HG03442 (cell line): ENCODE results near the gene CDH23.

Source experiments
- ATAC-seq: cut with Tn5 transposase; IDR thresholded peaks from one replicate; pipeline ENCODE4 v1.9.1; 2021; ENCODE audit warnings: mild to moderate bottlenecking, moderate library complexity; ENCODE audit not compliant: unreplicated experiment

Gene CDH23

GRCh38 chr10:71512312-71512711, 115.6 kb downstream of the CDH23 start:
- ATAC-seq: no peak

- ATAC-seq: no peak
Observed at GRCh38 chr10:71512761-71513539, 116.2 kb downstream of the CDH23 start.

DNA sequence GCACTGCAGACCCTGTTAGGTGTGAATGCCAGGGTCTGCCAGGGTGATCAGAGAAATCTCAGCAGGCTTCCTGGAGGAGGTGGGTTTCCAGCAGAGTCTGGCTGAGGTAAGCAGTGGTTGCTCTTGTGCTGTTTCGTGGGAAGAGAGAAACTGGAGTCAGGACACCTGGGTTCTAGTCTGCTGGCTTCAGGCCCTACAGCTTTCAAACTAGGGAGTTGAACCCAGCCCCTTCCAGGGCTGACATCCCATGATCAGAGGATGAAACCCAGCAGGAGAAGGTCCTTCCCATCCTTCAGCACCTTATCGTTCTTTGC, 116.8 kb downstream of the CDH23 start:
- no peak for ATAC-seq

DNA sequence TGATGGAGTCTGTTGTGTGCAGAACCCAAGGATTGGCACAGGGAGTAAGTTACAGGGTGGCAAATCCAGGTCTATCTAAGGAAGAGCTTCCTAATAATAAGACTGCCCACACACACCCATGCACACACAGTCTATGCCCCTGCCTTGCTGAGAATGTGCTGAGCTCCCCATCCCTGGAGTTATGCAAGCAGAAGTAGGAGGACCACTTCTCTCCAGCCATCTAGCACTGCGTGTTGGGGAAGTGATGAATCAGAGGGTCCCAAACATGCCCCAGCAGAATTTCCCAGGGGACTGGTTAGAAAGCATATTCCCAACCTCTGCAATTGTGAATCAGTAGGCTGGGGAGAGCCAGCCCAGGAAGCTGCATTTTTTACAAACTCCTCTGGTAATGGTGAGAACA, 117.2 kb downstream of the CDH23 start:
- ATAC-seq: no peak

GRCh38 chr10:71515531-71516172, 118.9 kb downstream of the CDH23 start:
- no peak for ATAC-seq

DNA sequence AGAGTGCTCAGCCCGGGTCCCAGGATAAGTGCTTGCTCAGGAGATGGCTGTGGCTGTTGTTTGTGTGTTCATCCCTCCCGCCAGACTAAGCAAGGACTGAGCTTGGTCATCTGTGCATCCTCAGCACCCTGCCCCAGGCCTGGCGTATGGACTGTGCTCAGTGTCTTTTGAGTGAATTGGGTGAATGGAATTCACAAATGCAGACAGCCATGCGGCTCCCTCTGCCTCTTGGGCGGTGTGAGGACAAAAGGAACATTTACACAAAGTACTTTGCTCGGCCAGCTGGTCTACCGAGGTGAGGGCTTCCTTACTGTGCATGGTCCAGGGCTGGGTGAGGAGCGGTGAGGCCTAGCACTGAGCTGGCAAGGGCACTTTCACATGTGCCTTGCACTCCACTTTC, 120.2 kb downstream of the CDH23 start:
- ATAC-seq: no peak

GRCh38 chr10:71517298-71518169, 120.8 kb downstream of the CDH23 start:
- no peak for ATAC-seq

- ATAC-seq: no peak
Observed at GRCh38 chr10:71520042-71520441, 123.3 kb downstream of the CDH23 start.

GRCh38 chr10:71521504-71522441, 125.1 kb downstream of the CDH23 start:
- ATAC-seq: no peak

DNA sequence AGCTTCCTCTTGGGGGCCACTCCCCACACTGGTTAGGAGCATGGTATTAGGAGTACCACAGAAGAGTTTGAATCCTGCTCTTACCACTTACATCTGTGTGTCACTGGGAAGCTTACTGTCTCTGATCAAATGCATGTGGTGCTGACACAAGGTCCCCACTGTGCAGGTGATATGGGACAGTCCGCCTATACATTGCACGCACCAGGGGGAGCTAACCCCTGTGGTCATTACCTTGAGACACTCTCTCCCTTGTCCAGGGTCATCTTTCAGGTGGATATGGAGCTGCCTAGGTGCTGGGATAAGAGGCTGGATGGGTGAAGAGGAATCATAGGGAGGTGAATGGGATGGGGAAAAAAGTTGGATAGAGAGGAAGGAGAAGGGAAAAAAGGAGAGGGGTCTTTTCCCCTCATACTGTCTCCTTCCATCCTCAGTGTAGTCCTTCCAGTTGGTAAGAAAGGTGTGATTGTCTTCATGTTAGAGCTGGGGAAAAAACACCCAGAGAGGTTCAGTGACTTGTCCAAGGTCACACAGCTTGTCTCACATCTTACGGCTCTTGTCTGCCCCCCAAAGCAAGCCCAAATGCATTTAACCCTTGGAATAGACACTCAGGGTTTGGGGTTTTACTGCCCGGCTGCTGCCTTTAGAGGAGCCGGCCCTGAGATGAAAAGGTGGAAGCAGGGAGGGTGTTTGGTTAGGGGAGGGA, 125.9 kb downstream of the CDH23 start:
- no peak for ATAC-seq

GRCh38 chr10:71523756-71524155, 127.0 kb downstream of the CDH23 start:
- no peak for ATAC-seq

DNA sequence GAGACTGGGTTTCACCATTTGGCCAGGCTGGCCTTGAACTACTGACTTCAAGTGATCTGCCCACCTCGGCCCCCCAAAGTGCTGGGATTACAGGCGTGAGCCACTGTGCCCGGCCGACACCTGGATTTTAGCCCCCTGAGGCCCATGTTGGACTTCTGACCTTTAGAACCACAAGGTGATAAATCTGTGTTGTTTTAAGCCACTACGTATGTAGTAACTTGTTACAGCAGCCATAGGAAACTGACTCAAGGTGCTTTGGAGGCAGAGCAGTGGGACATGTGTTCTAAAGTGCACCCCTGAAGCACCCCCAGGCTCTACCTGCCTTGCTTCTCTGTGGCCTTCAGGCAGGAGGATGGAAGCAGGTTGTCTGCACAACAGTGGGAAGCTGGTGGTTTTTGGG, 128.4 kb downstream of the CDH23 start:
- ATAC-seq: no peak

DNA sequence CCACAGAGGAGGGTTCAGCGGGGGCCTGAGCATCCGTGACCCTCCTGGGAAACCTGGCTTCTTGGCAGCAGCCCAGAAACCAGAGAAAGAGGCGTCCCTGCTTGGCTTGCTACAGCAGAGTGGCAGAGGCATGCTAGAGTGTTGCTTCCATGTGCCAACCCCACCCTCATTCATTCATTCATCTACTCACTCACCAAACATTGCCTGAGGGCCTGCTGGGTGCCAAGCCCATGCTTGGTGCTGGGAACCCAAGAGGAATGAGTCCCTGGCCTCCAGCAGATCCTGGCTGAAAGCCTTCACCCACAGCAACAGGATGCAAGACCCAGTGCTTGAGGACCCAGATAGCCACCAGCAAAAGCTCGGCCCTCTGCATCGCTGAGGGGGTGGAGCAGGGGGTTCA, 129.0 kb downstream of the CDH23 start:
- ATAC-seq: no peak

DNA sequence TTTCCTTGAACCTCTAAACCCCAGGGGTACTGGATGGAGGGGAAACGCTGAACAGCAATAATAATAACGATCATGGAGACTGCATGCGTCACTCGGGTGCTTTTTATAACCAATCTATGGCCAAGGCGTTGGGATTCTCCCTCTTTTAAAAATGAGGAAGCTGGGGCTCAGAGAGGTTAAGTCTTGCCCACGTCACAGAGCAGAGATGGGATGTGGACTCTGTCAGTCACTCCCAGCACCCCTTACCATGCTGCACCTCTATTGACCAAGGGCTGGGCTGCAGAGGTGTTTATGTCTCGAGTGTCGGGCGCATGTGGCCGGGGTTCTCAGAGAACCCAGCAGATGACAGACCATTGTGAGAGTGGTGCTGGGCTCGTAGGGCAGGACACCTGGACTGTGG, 129.9 kb downstream of the CDH23 start:
- no peak for ATAC-seq

DNA sequence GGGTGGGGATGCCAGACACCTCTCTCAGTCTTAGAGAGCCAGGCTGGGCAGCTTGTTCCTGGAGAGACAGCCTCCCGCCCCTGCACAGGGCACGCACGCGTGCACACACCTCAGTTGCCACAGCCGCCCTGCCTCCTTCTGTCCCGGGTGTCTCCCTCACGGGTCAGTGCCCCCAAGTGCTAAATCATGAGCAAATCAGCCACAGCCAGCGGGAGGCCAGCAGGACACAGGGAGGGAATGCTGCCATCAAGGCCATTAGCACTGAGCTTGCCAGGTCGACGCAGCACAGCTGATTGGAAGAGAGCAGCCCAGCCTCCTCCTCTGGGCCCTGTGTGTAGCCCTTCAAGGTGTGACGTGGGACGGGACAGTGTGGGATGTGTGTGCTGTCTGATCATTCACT, 130.4 kb downstream of the CDH23 start:
- no peak for ATAC-seq

DNA sequence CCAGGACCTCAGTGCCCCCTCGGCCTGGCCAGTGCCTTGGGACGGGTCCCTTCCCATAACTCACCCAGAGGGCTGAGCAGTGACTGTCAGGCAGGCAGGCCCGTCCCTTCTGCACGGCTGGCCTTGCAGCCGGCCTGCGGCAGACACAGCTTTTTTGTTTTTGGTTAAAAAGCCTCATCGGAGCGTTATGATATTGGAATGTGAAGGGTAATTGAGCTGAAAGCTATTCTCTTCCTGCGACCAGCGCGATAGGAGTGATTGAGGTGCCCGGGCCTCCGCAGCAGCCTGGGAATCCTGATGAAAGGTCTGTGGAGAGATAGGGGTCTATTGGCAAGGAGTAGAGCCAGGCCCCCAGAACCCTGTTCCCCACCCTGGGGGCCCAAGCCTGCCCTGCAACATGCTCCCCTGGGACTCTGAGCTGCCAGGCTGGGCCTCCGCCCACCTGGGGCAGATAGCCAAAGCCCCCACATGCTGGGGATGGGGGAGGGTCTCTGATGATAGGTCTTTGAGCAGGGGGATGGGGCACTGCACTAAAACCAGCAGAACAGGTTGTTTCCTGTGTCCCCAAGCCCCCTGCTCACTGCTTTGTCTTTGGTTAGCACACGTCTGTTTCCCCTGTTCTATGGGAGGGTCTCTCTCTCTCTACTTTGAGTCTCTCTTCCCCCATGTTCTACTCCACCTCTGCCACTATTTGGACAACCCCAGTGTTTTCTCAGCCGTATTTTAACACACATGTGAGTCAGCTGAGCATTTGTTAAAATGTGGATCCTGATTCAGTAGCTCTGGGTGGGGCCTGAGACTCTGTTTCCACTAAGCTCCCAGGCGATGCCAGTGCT, 131.9 kb downstream of the CDH23 start:
- ATAC-seq: no peak

- no peak for ATAC-seq
Observed at GRCh38 chr10:71529207-71529827, 132.6 kb downstream of the CDH23 start.

DNA sequence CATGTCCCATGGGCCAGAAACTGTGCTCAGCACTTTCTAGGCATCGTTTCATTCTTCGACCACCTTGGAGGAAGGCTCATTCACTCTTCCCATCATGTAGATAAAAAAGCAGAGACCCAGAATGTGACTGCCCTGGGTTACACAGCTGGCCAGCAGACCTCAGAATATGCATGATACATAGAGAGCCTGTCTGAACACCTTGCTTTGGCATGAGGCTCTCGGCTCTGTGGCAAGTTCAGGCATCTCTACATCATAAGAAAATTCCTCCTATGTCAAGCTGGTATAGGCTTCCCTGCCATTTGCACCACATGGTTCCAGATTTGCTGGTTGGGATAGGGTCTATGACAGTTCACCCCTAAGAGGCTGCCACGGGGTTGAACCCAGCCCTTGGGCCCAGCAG, 134.1 kb downstream of the CDH23 start:
- no peak for ATAC-seq
